RWPE2 (cell line): Measurements from ENCODE around the gene RPL27.

ENCODE experiments used
- ATAC-seq: fragments of 200-7000 bp; cut with Tn5 transposase; 3 replicates; pipeline ENCODE4 v1.9.1; 2021; ENCODE audit warnings: low read depth
- DNase-seq: peaks from one replicate; pipeline ENCODE4 v3.0.0-alpha.2; 2020; ENCODE audit warnings: low spot score
- H3K27ac ChIP-seq: fragments of 450-650 bp; 2 replicates; pipeline ENCODE4 v1.5.1; 2017; ENCODE audit warnings: mild to moderate bottlenecking; ENCODE audit not compliant: poor library complexity, severe bottlenecking
- H3K27me3 ChIP-seq: fragments of 250-450 bp; sonication (Bioruptor Pico); 2 replicates; pipeline ENCODE4 v1.5.1; 2021; ENCODE audit warnings: mild to moderate bottlenecking, moderate library complexity; ENCODE audit not compliant: insufficient read depth, poor library complexity, severe bottlenecking
- H3K36me3 ChIP-seq: fragments of 250-450 bp; sonication (Bioruptor Pico); 2 replicates; pipeline ENCODE4 v1.5.1; 2020; ENCODE audit warnings: low read depth, mild to moderate bottlenecking, moderate library complexity
- H3K4me1 ChIP-seq: fragments of 250-450 bp; sonication (Bioruptor Pico); 2 replicates; pipeline ENCODE4 v1.5.1; 2021; ENCODE audit warnings: mild to moderate bottlenecking, moderate library complexity; ENCODE audit not compliant: insufficient read depth, poor library complexity, severe bottlenecking
- H3K4me3 ChIP-seq: fragments of 250-450 bp; sonication (Bioruptor Pico); 2 replicates; pipeline ENCODE4 v1.5.1; 2021; ENCODE audit warnings: mild to moderate bottlenecking, moderate library complexity; ENCODE audit not compliant: severe bottlenecking
- H3K9me3 ChIP-seq: fragments of 250-450 bp; sonication (Bioruptor Pico); 2 replicates; pipeline ENCODE4 v1.5.1; 2021; ENCODE audit warnings: mild to moderate bottlenecking, moderate library complexity; ENCODE audit not compliant: severe bottlenecking
- CTCF ChIP-seq: fragments of 450-650 bp; IDR thresholded peaks from one replicate; pipeline ENCODE4 v1.5.1; 2017; ENCODE audit warnings: mild to moderate bottlenecking, moderate library complexity; ENCODE audit not compliant: poor library complexity, severe bottlenecking

Gene RPL27

GRCh38 chr17:43018932-43019331 lies 20.7 kb downstream of the RPL27 start:
- TF ChIP-seq CTCF: no peak
- Histone ChIP-seq H3K9me3 (no peaks in the 10 kb centered on the region), H3K36me3 (peaks cover 25% of the 10 kb centered on the region), H3K27me3 (no peaks in the 10 kb centered on the region), H3K4me1 (no peaks in the 10 kb centered on the region), H3K4me3 (no peak overlapping the region), H3K27ac (no peak overlapping the region)
- no peak for ATAC-seq
- no peak for DNase-seq

GRCh38 chr17:43019418-43019817 lies 21.2 kb downstream of the RPL27 start:
- no peaks in the 10 kb centered on the region for H3K9me3 ChIP-seq
- H3K4me3 ChIP-seq: no peak overlapping the region
- H3K27ac ChIP-seq: peak overlapping the region; percentile 64
- peaks cover 25% of the 10 kb centered on the region for H3K36me3 ChIP-seq
- TF ChIP-seq CTCF: no peak
- ATAC-seq (no peak), DNase-seq (no peak)
- no peaks in the 10 kb centered on the region for H3K27me3 ChIP-seq
- no peaks in the 10 kb centered on the region for H3K4me1 ChIP-seq

GRCh38 chr17:43020030-43020621 lies 21.9 kb downstream of the RPL27 start:
- no peak for ATAC-seq
- Histone ChIP-seq H3K36me3 (peaks cover 25% of the 10 kb centered on the region), H3K27ac (peak overlapping the region; percentile 64), H3K4me1 (no peaks in the 10 kb centered on the region), H3K27me3 (no peaks in the 10 kb centered on the region), H3K9me3 (no peaks in the 10 kb centered on the region), H3K4me3 (no peak overlapping the region)
- DNase-seq: no peak
- no peak for TF ChIP-seq CTCF

- H3K36me3 ChIP-seq: peaks cover 24% of the 10 kb centered on the region
- H3K27ac ChIP-seq: peak overlapping the region; percentile 64
- DNase-seq (no peak), ATAC-seq (peak; percentile 49)
- H3K4me3 ChIP-seq: peak overlapping the region; percentile 84
- H3K27me3 ChIP-seq: no peaks in the 10 kb centered on the region
- H3K4me1 ChIP-seq: no peaks in the 10 kb centered on the region
- H3K9me3 ChIP-seq: no peaks in the 10 kb centered on the region
- no peak for TF ChIP-seq CTCF
Measured at GRCh38 chr17:43020789-43021740, 22.8 kb downstream of the RPL27 start.
